K562 (cell line): ENCODE measurements around the gene SHH. TPM values are rescaled to one million over a fixed set of nuclear protein-coding genes. Genes with fewer than 3 reads are reported as not detected.

Experiments
- ARID2 ChIP-seq: fragments of 450-650 bp; IDR thresholded peaks from 2 replicates; pipeline ENCODE4 v1.6.1; 2017; ENCODE audit warnings: antibody characterized with exemption, mild to moderate bottlenecking
- CBFA2T3 ChIP-seq: fragments of 450-650 bp; IDR thresholded peaks from 2 replicates; pipeline ENCODE4 v1.6.1; 2017
- ERF ChIP-seq: fragments of 450-650 bp; formaldehyde crosslinking; IDR thresholded peaks from 2 replicates; pipeline ENCODE4 v1.4.0; 2020; ENCODE audit warnings: mild to moderate bottlenecking, mixed read lengths
- EWSR1 ChIP-seq: fragments of 450-650 bp; IDR thresholded peaks from 2 replicates; pipeline ENCODE4 v1.6.1; 2018; ENCODE audit warnings: borderline replicate concordance, mild to moderate bottlenecking, low read depth, moderate library complexity; ENCODE audit not compliant: partially characterized antibody
- KLF16 ChIP-seq: IDR thresholded peaks from 2 replicates; pipeline ENCODE4 v1.6.1; 2016; ENCODE audit warnings: antibody characterized with exemption
- L3MBTL2 ChIP-seq: fragments of 450-650 bp; IDR thresholded peaks from 2 replicates; pipeline ENCODE4 v1.6.1; 2016; ENCODE audit warnings: mild to moderate bottlenecking, moderate library complexity
- LCOR ChIP-seq: sonication (generic); formaldehyde crosslinking; IDR thresholded peaks from 2 replicates; pipeline ENCODE4 v1.8.0; 2022; ENCODE audit warnings: mild to moderate bottlenecking, missing genetic modification reagents
- MAZ ChIP-seq, 2 experiments: fragments of 450-650 bp in 1 of 2; sonication (generic) in 1 of 2; formaldehyde crosslinking; IDR thresholded peaks in 1 of 2; conservative IDR thresholded peaks in 1 of 2; 2 replicates each; pipeline versions ENCODE4 v1.4.0 to v1.5.0; 2020; ENCODE audit warnings: mild to moderate bottlenecking in 1 of 2, missing genetic modification reagents in 1 of 2
- MTA1 ChIP-seq: fragments of 450-650 bp; IDR thresholded peaks from 2 replicates; pipeline ENCODE4 v1.6.1; 2017; ENCODE audit warnings: borderline replicate concordance
- MTA2 ChIP-seq: fragments of 450-650 bp; IDR thresholded peaks from 2 replicates; pipeline ENCODE4 v1.6.1; 2016; ENCODE audit warnings: low read depth
- NCOA6 ChIP-seq: fragments of 450-650 bp; IDR thresholded peaks from 2 replicates; pipeline ENCODE4 v1.6.1; 2017; ENCODE audit warnings: mild to moderate bottlenecking
- NR3C1 ChIP-seq: sonication (generic); formaldehyde crosslinking; IDR thresholded peaks from 2 replicates; pipeline ENCODE4 v1.8.1; 2022; ENCODE audit warnings: missing genetic modification reagents
- POLR2H ChIP-seq: IDR thresholded peaks from 2 replicates; pipeline ENCODE4 v1.6.1; 2016; ENCODE audit warnings: missing genetic modification characterization, low read depth, mild to moderate bottlenecking, control low read depth, missing compliant biosample characterization, moderate library complexity
- STAG1 ChIP-seq: sonication (generic); formaldehyde crosslinking; IDR thresholded peaks from 2 replicates; pipeline ENCODE4 v1.5.0; 2020; ENCODE audit warnings: missing genetic modification reagents, borderline replicate concordance
- ZFP30 ChIP-seq: fragments of 250-450 bp; sonication (Bioruptor Pico); IDR thresholded peaks from 2 replicates; pipeline ENCODE4 v1.8.0; 2022; ENCODE audit warnings: moderate library complexity, mild to moderate bottlenecking, inconsistent platforms, borderline replicate concordance
- ZNF124 ChIP-seq: sonication (generic); formaldehyde crosslinking; IDR thresholded peaks from 2 replicates; pipeline ENCODE4 v1.8.1; 2022; ENCODE audit warnings: missing genetic modification reagents
- ZNF24 ChIP-seq: fragments of 450-650 bp; IDR thresholded peaks from 2 replicates; pipeline ENCODE4 v1.6.1; 2016
- ZNF347 ChIP-seq: fragments of 450-650 bp; formaldehyde crosslinking; IDR thresholded peaks from 2 replicates; pipeline ENCODE4 v1.4.0; 2020; ENCODE audit warnings: low read depth, mild to moderate bottlenecking, moderate library complexity
- ZNF583 ChIP-seq: fragments of 250-450 bp; sonication (Bioruptor Pico); IDR thresholded peaks from 2 replicates; pipeline ENCODE4 v1.4.0; 2020
- polyA plus RNA-seq, 8 experiments: library from polyadenylated mRNA; depleted of rRNA in 4 of 8; stranded (reverse) in 5 of 8; unstranded in 3 of 8; fragments of >200 nt; fragmentation: Nextera tagmentation in 2 of 8; fragmentation: Illumina TruSeq in 1 of 8; extraction: Ambion mirVana in 2 of 8; extraction: Trizol in 1 of 8; gene quantifications; 2 replicates each; pipeline versions ENCODE4 v1.2.1 to v1.2.3, GENCODE V29; 2011 to 2014; ENCODE audit warnings: inconsistent platforms in 1 of 8, missing spikeins in 1 of 8
- total RNA-seq, 7 experiments: library from RNA; depleted of rRNA in 6 of 7; stranded (reverse); fragments of >200 nt in 6 of 7; fragmentation: Illumina TruSeq in 2 of 7; extraction: Trizol in 2 of 7; gene quantifications; 2 replicates each; pipeline versions ENCODE4 v1.2.1 to v1.2.3, GENCODE V29; 2011 to 2021; ENCODE audit warnings: low replicate concordance in 1 of 7
- TF ChIP-seq, protein P1 (sequence below): fragments of 250-450 bp; sonication (Bioruptor Pico); IDR thresholded peaks from 2 replicates; pipeline ENCODE4 v1.8.0; 2022; ENCODE audit warnings: moderate library complexity, mild to moderate bottlenecking, inconsistent platforms
- TF ChIP-seq, protein P2 (sequence below): fragments of 450-650 bp; IDR thresholded peaks from 2 replicates; pipeline ENCODE4 v1.6.1; 2014; ENCODE audit warnings: low read depth, mild to moderate bottlenecking, moderate library complexity, borderline replicate concordance
- TF ChIP-seq, protein P3 (sequence below): IDR thresholded peaks from 2 replicates; pipeline ENCODE4 v1.6.1; 2011; ENCODE audit warnings: borderline replicate concordance, low read depth, mild to moderate bottlenecking, moderate library complexity, low read length; ENCODE audit not compliant: insufficient read depth, poor library complexity, severe bottlenecking
- TF ChIP-seq, protein P4 (sequence below): fragments of 450-650 bp; formaldehyde crosslinking; IDR thresholded peaks from 2 replicates; pipeline ENCODE4 v1.4.0; 2020; ENCODE audit warnings: mild to moderate bottlenecking, moderate library complexity
- TF ChIP-seq, protein P5 (sequence below): sonication (generic); formaldehyde crosslinking; IDR thresholded peaks from 2 replicates; pipeline ENCODE4 v1.9.0; 2022; ENCODE audit warnings: mild to moderate bottlenecking, missing genetic modification reagents

SHH gene
- total and polyA plus RNA-seq, 9 of the 15 experiments (the other 6 are each of a cell fraction or from before 2014, with no cell fraction given) = 0.09 TPM; not detected in 8

DNA sequence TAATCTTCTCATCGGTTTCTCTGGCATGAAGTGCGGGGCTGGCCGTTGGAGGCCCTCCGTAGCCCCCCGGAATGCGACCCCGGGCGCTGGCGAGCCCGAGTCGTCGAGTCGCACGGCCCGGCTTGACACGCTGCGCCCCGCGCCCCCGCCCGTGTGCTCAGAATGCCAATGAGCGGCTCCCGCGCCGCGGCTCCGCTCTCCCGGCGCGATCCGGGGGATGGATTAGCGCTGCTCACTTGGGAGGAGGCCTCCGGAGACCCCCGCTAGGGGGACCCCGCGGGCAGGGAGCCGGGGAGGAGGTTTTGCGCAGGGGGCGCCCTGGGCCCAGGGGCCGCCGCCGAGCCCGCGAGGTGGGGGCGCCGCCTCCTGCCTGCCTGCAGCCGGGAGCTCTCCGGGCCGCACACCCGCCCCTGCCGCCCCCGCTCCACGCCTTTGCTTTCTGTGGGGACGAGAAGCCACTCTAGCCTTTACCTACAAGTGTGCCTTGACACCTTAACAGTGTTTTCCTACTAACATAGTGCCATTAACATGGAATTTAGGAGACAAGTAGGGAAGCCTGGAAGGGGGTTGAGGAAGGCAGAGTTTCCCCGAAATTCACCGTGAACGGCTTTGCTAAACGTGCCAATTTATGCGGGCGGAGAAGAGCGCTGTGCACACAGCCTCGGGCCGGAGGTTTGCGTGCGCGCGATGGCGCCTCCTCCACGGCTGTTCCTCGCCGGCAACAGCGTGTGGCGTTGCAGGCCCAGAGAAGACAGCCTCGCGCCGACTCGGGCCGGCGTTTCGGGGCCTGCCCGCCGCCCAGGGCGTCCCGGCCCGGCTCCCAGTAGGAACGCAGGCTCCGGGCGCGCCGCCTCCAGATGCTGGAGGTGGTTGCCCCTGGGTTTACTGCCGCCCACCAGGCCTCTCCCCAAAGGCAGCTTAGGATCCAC, 7.1 kb downstream of the SHH start (continued):
- no peak for TF ChIP-seq KLF16
- TF ChIP-seq ARID2 = no peak
- TF ChIP-seq LCOR (CRISPR knock-in tag) = peak; percentile 63; the same call in 1 of the 2 replicates
- TF ChIP-seq EWSR1 = no peak
- no peak for TF ChIP-seq CBFA2T3
- TF ChIP-seq ERF (CRISPR knock-in tag) = no peak
- TF ChIP-seq ZNF347 (CRISPR knock-in tag) = no peak
- TF ChIP-seq ZNF124 = no peak
- TF ChIP-seq, protein P1, sequence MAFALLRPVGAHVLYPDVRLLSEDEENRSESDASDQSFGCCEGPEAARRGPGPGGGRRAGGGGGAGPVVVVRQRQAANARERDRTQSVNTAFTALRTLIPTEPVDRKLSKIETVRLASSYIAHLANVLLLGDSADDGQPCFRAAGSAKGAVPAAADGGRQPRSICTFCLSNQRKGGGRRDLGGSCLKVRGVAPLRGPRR = no peak
- TF ChIP-seq, protein P2, sequence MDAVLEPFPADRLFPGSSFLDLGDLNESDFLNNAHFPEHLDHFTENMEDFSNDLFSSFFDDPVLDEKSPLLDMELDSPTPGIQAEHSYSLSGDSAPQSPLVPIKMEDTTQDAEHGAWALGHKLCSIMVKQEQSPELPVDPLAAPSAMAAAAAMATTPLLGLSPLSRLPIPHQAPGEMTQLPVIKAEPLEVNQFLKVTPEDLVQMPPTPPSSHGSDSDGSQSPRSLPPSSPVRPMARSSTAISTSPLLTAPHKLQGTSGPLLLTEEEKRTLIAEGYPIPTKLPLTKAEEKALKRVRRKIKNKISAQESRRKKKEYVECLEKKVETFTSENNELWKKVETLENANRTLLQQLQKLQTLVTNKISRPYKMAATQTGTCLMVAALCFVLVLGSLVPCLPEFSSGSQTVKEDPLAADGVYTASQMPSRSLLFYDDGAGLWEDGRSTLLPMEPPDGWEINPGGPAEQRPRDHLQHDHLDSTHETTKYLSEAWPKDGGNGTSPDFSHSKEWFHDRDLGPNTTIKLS = no peak
- TF ChIP-seq ZFP30 (CRISPR knock-in tag) = no peak
- TF ChIP-seq, protein P3, sequence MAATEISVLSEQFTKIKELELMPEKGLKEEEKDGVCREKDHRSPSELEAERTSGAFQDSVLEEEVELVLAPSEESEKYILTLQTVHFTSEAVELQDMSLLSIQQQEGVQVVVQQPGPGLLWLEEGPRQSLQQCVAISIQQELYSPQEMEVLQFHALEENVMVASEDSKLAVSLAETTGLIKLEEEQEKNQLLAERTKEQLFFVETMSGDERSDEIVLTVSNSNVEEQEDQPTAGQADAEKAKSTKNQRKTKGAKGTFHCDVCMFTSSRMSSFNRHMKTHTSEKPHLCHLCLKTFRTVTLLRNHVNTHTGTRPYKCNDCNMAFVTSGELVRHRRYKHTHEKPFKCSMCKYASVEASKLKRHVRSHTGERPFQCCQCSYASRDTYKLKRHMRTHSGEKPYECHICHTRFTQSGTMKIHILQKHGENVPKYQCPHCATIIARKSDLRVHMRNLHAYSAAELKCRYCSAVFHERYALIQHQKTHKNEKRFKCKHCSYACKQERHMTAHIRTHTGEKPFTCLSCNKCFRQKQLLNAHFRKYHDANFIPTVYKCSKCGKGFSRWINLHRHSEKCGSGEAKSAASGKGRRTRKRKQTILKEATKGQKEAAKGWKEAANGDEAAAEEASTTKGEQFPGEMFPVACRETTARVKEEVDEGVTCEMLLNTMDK = peak; percentile 72
- no peak for TF ChIP-seq POLR2H (tag)
- no peak for TF ChIP-seq NCOA6
- TF ChIP-seq STAG1 = peak; percentile 65
- TF ChIP-seq NR3C1 = no peak
- no peak for TF ChIP-seq MTA1
- TF ChIP-seq ZNF583 (CRISPR knock-in tag) = no peak
- peak; percentile 53; the same call in 1 of the 2 replicates for TF ChIP-seq L3MBTL2
- TF ChIP-seq, protein P4, sequence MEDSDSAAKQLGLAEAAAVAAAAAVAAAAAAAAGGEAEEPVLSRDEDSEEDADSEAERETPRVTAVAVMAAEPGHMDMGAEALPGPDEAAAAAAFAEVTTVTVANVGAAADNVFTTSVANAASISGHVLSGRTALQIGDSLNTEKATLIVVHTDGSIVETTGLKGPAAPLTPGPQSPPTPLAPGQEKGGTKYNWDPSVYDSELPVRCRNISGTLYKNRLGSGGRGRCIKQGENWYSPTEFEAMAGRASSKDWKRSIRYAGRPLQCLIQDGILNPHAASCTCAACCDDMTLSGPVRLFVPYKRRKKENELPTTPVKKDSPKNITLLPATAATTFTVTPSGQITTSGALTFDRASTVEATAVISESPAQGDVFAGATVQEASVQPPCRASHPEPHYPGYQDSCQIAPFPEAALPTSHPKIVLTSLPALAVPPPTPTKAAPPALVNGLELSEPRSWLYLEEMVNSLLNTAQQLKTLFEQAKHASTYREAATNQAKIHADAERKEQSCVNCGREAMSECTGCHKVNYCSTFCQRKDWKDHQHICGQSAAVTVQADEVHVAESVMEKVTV (CRISPR knock-in tag) = no peak
- TF ChIP-seq MTA2 = no peak
- no peak for TF ChIP-seq ZNF24
- peak in 1 of 2 experiments; percentile 51 for TF ChIP-seq MAZ (CRISPR knock-in tag; conservative IDR thresholded peaks at IDR 0.05 in 1 of 2, IDR thresholded peaks at IDR 0.05 in 1 of 2)
- TF ChIP-seq, protein P5, sequence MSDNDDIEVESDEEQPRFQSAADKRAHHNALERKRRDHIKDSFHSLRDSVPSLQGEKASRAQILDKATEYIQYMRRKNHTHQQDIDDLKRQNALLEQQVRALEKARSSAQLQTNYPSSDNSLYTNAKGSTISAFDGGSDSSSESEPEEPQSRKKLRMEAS (CRISPR knock-in tag) = 0 out of 2 replicates have a peak, but pooled peaks have one; percentile 16
